Urinary bladder (tissue), 4 donors: Measurements from ENCODE around the gene HAGH. TPM values are rescaled to one million over a fixed set of nuclear protein-coding genes. Genes with fewer than 3 reads are reported as not detected.

ENCODE experiments used
- DNase-seq: peaks from one replicate; pipeline ENCODE4 v3.0.0-alpha.2; 2015; ENCODE audit errors: extremely low spot score
- H3K27ac ChIP-seq: one replicate; pipeline ENCODE4 v1.5.1; 2013; ENCODE audit warnings: low read depth, mild to moderate bottlenecking, moderate library complexity
- H3K36me3 ChIP-seq: one replicate; pipeline ENCODE4 v1.6.1; 2013; ENCODE audit warnings: mild to moderate bottlenecking, moderate library complexity; ENCODE audit not compliant: insufficient read depth
- H3K4me1 ChIP-seq: one replicate; pipeline ENCODE4 v1.6.1; 2013; ENCODE audit warnings: mild to moderate bottlenecking, moderate library complexity; ENCODE audit not compliant: insufficient read depth
- H3K4me3 ChIP-seq: one replicate; pipeline ENCODE4 v1.5.1; 2013; ENCODE audit warnings: low read depth, low read length
- WGBS: extraction: QIAGEN DNeasy Blood & Tissue Kit; methylation state at CpG from one replicate; pipeline ENCODE4 v1.1.7; 2013; 5-methylcytosine and 5-hydroxymethylcytosine counted together
- polyA plus RNA-seq: library from polyadenylated mRNA; stranded (reverse); fragments of 200-250 nt; gene quantifications from one replicate; pipeline ENCODE4 v1.2.3, GENCODE V29; 2013
- total RNA-seq: library from RNA; depleted of rRNA; stranded (reverse); fragments of >200 nt; gene quantifications from one replicate; pipeline ENCODE4 v1.2.3, GENCODE V29; 2014
- donor health status: healthy with polysubstance abuse.
- donor health status: healthy.

The HAGH gene
- total and polyA plus RNA-seq, 2 donors, result 20.9 to 96.0 TPM

GRCh38 chr16:1825381-1825863 lies 1.2 kb downstream of the HAGH start:
- 73% methylated on average over 15 of the region's 15 CpGs for WGBS
- DNase-seq, result no peak
- Histone ChIP-seq H3K4me1 (no peaks in the 10 kb centered on the region), H3K36me3 (no peaks in the 10 kb centered on the region), H3K27ac (no peak overlapping the region), H3K4me3 (no peak overlapping the region)

- Histone ChIP-seq H3K36me3 (no peaks in the 10 kb centered on the region), H3K4me3 (no peak overlapping the region), H3K27ac (no peak overlapping the region), H3K4me1 (no peaks in the 10 kb centered on the region)
- 58% methylated on average over 9 of the region's 9 CpGs for WGBS
- no peak for DNase-seq
Observed at GRCh38 chr16:1823821-1824220, 2.8 kb downstream of the HAGH start.

- H3K4me3 ChIP-seq, result no peak overlapping the region
- no peak for DNase-seq
- no peaks in the 10 kb centered on the region for H3K4me1 ChIP-seq
- H3K36me3 ChIP-seq, result peaks cover 2% of the 10 kb centered on the region
- H3K27ac ChIP-seq, result no peak overlapping the region
- WGBS, result 94% methylated on average over 16 of the region's 16 CpGs
Observed at GRCh38 chr16:1822801-1823200, 3.8 kb downstream of the HAGH start.

GRCh38 chr16:1821861-1822611 lies 4.6 kb downstream of the HAGH start:
- WGBS, result 93% methylated on average over 24 of the region's 24 CpGs
- no peak overlapping the region for H3K4me3 ChIP-seq
- H3K4me1 ChIP-seq, result no peaks in the 10 kb centered on the region
- no peak for DNase-seq
- peaks cover 2% of the 10 kb centered on the region for H3K36me3 ChIP-seq
- H3K27ac ChIP-seq, result no peak overlapping the region

GRCh38 chr16:1820946-1821290 lies 5.7 kb downstream of the HAGH start:
- DNase-seq, result no peak
- Histone ChIP-seq H3K27ac (no peak overlapping the region), H3K4me3 (no peak overlapping the region), H3K36me3 (peaks cover 8% of the 10 kb centered on the region), H3K4me1 (no peaks in the 10 kb centered on the region)
- 89% methylated on average over 12 of the region's 12 CpGs for WGBS

GRCh38 chr16:1820096-1820945 lies 6.3 kb downstream of the HAGH start:
- Histone ChIP-seq H3K36me3 (peaks cover 8% of the 10 kb centered on the region), H3K4me3 (no peak overlapping the region), H3K27ac (no peak overlapping the region), H3K4me1 (no peaks in the 10 kb centered on the region)
- WGBS, result 91% methylated on average over 25 of the region's 25 CpGs
- no peak for DNase-seq

- no peak for DNase-seq
- H3K36me3 ChIP-seq, result peaks cover 8% of the 10 kb centered on the region
- WGBS, result 95% methylated on average over 15 of the region's 15 CpGs
Observed at GRCh38 chr16:1819611-1820010, 7.0 kb downstream of the HAGH start.

GRCh38 chr16:1818873-1819525 lies 7.6 kb downstream of the HAGH start:
- Histone ChIP-seq H3K4me1 (no peaks in the 10 kb centered on the region), H3K4me3 (no peak overlapping the region), H3K36me3 (peaks cover 8% of the 10 kb centered on the region), H3K27ac (no peak overlapping the region)
- WGBS, result 96% methylated on average over 35 of the region's 35 CpGs
- DNase-seq, result no peak

More at GRCh38 chr16:1819611-1820010, 7.0 kb downstream of the HAGH start:
- Histone ChIP-seq H3K4me1 (no peaks in the 10 kb centered on the region), H3K27ac (no peak overlapping the region), H3K4me3 (no peak overlapping the region)

GRCh38 chr16:1818204-1818872 lies 8.3 kb downstream of the HAGH start:
- Histone ChIP-seq H3K4me3 (no peak overlapping the region), H3K4me1 (no peaks in the 10 kb centered on the region), H3K36me3 (peaks cover 8% of the 10 kb centered on the region), H3K27ac (no peak overlapping the region)
- 95% methylated on average over 27 of the region's 27 CpGs for WGBS
- no peak for DNase-seq

GRCh38 chr16:1817716-1818115 lies 8.9 kb downstream of the HAGH start:
- H3K36me3 ChIP-seq, result peaks cover 8% of the 10 kb centered on the region
- H3K4me3 ChIP-seq, result no peak overlapping the region
- no peak for DNase-seq
- no peak overlapping the region for H3K27ac ChIP-seq
- WGBS, result 92% methylated on average over 17 of the region's 17 CpGs
- H3K4me1 ChIP-seq, result no peaks in the 10 kb centered on the region

GRCh38 chr16:1817276-1817589 lies 9.4 kb downstream of the HAGH start:
- Histone ChIP-seq H3K4me1 (no peaks in the 10 kb centered on the region), H3K27ac (no peak overlapping the region)

GRCh38 chr16:1816396-1817275 lies 10.0 kb downstream of the HAGH start:
- Histone ChIP-seq H3K36me3 (peaks cover 8% of the 10 kb centered on the region), H3K27ac (no peak overlapping the region), H3K4me1 (no peaks in the 10 kb centered on the region), H3K4me3 (no peak overlapping the region)
- DNase-seq, result no peak
- WGBS, result 95% methylated on average over 40 of the region's 40 CpGs

More at GRCh38 chr16:1817276-1817589, 9.4 kb downstream of the HAGH start:
- 95% methylated on average over 9 of the region's 9 CpGs for WGBS
- H3K36me3 ChIP-seq, result peaks cover 8% of the 10 kb centered on the region
- no peak for DNase-seq
- no peak overlapping the region for H3K4me3 ChIP-seq
